Naive thymus-derived CD8-positive, alpha-beta T cell (primary cell): ENCODE data around the gene OR2H2. TPM values are rescaled to one million over a fixed set of nuclear protein-coding genes. Genes with fewer than 3 reads are reported as not detected.

Source experiments
- ATAC-seq, 2 donors: fragments of 150-1000 bp; cut with Tn5 transposase in 1 of 2; sonication (Bioruptor Pico), chemical (Tn5 transposase) in 1 of 2; 1 replicate in 1 of 2; 2 replicates in 1 of 2; pipeline ENCODE4 v1.10.0; 2021; ENCODE audit warnings: mild to moderate bottlenecking in 2 of 2, moderate library complexity in 2 of 2
- POLR2A ChIA-PET: fragments of 350-600 bp; sonication (Branson Sonifier 250); formaldehyde crosslinking; loops from one replicate; lab custom pipeline; 2021; ENCODE audit warnings: antibody characterized with exemption; lab: Charles Lee
- DNase-seq, 10 donors: peaks; one replicate each; pipeline versions ENCODE4 v3.0.0 to v3.0.0-alpha.2; 2020 to 2022
- H3K27ac Mint-ChIP-seq, 10 donors: one replicate each; pipeline ENCODE4 v1.8.0; 2020 to 2022; ENCODE audit warnings: mild to moderate bottlenecking in 10 of 10, mixed read lengths in 10 of 10, moderate library complexity in 4 of 10, inconsistent platforms in 1 of 10
- H3K27me3 Mint-ChIP-seq, 5 donors: one replicate each; pipeline ENCODE4 v1.8.0; 2021 to 2022; ENCODE audit warnings: mixed read lengths in 5 of 5
- H3K36me3 Mint-ChIP-seq, 3 donors: one replicate each; pipeline ENCODE4 v1.8.0; 2020 to 2022; ENCODE audit warnings: mixed read lengths in 3 of 3, mild to moderate bottlenecking in 2 of 3, inconsistent platforms in 1 of 3
- H3K4me1 Mint-ChIP-seq, 4 donors: one replicate each; pipeline ENCODE4 v1.8.0; 2021 to 2022; ENCODE audit warnings: mixed read lengths in 4 of 4
- H3K4me3 Mint-ChIP-seq, 10 donors: one replicate each; pipeline ENCODE4 v1.8.0; 2020 to 2022; ENCODE audit warnings: mild to moderate bottlenecking in 10 of 10, mixed read lengths in 10 of 10, moderate library complexity in 6 of 10, inconsistent platforms in 1 of 10
- H3K9me3 Mint-ChIP-seq, 9 donors: one replicate each; pipeline ENCODE4 v1.8.0; 2020 to 2022; ENCODE audit warnings: mixed read lengths in 9 of 9, mild to moderate bottlenecking in 3 of 9, inconsistent platforms in 1 of 9, moderate library complexity in 1 of 9
- polyA plus RNA-seq, 3 donors: library from polyadenylated mRNA; unstranded; fragments of 300-500 nt; fragmentation: Illumina TruSeq; gene quantifications; one replicate each; pipeline ENCODE4 v1.2.3, GENCODE V29; 2021
- total RNA-seq, 8 experiments: library from RNA in 2 of 8; stranded (reverse) in 2 of 8; gene quantifications; one replicate each; pipeline ENCODE4 v1.2.3 and lab custom pipeline; 2021 to 2026

OR2H2 gene
- total and polyA plus RNA-seq, 5 experiments from 2014 or later = not detected

DNA sequence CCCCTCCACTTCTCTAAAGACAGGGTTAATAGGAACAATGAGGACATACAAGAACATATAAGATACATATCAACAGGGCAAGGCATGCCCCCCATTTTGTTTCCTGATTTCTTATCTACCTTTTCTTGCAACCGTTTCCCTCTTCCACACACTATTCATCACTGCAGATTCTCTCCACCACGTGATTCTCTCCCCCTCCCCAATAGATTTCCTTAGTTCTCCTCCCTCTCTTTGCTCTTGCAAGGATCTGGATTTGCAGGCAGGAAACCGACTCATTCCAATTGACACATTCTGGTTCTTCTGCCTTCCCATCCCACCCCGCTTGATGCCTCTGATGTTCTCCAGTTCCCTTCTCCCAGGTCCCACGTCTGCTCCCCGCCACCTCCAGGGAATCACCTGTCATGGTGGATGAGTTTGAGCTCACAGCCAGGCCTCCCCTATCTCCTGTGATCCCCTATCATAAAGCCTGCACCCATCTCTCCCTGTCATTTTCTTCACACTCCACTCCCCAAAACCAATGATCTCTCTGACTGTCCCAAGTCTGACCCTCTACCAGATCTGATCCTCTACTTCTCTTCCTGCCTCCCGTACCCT, 40.5 kb downstream of the OR2H2 start:
- peaks cover 0 to 3% (median 0%) of the 10 kb centered on the region in 5 donors for H3K27me3 Mint-ChIP-seq
- POLR2A ChIA-PET = interaction anchor here (1.8 kb wide), 1 partner anchor 25 kb away, joined by 5 read pairs; no protein-coding TSS in a partner anchor
- H3K4me1 Mint-ChIP-seq = peaks cover 22 to 33% (median 32%) of the 10 kb centered on the region in 4 donors
- ATAC-seq (no peak), DNase-seq (no peak)
- H3K9me3 Mint-ChIP-seq = no peaks in the 10 kb centered on the region
- H3K36me3 Mint-ChIP-seq = peaks cover 0 to 8% (median 3%) of the 10 kb centered on the region in 3 donors
- H3K4me3 Mint-ChIP-seq = no peak overlapping the region
- H3K27ac Mint-ChIP-seq = peak overlapping the region in 6 of 10 donors; percentile 7 to 69 (median 50)

GRCh38 chr6:29626948-29627754, 42.2 kb downstream of the OR2H2 start:
- POLR2A ChIA-PET = interaction anchor here (0.6 to 2.9 kb wide), 3 partner anchors 22 to 818 kb away, joined by 5 to 12 read pairs (median 7); no protein-coding TSS in a partner anchor
- DNase-seq (no peak), ATAC-seq (peak in 1 of 2 donors; percentile 10)
- Mint-ChIP-seq H3K4me1 (peaks cover 35 to 48% (median 46%) of the 10 kb centered on the region in 4 donors), H3K27me3 (peaks cover 0 to 3% (median 0%) of the 10 kb centered on the region in 5 donors), H3K36me3 (no peaks in the 10 kb centered on the region), H3K4me3 (peak overlapping the region; percentile 72 to 93 (median 80)), H3K9me3 (no peaks in the 10 kb centered on the region), H3K27ac (peak overlapping the region; percentile 17 to 91 (median 63))

GRCh38 chr6:29627755-29628418, 43.0 kb downstream of the OR2H2 start:
- no peaks in the 10 kb centered on the region for H3K9me3 Mint-ChIP-seq
- peak in 9 of 10 donors; percentile 22 to 76 (median 43) for DNase-seq
- POLR2A ChIA-PET = interaction anchor here (2.9 kb wide), 1 partner anchor 22 kb away, joined by 12 read pairs; no protein-coding TSS in a partner anchor
- ATAC-seq = peak; percentile 11 to 12
- no peaks in the 10 kb centered on the region for H3K36me3 Mint-ChIP-seq
- H3K27ac Mint-ChIP-seq = peak overlapping the region in 8 of 10 donors; percentile 38 to 87 (median 63)
- H3K27me3 Mint-ChIP-seq = peaks cover 0 to 3% (median 0%) of the 10 kb centered on the region in 5 donors
- peak overlapping the region; percentile 84 to 95 (median 91) for H3K4me3 Mint-ChIP-seq
- H3K4me1 Mint-ChIP-seq = peaks cover 37 to 49% (median 46%) of the 10 kb centered on the region in 4 donors

GRCh38 chr6:29628419-29629281, 43.7 kb downstream of the OR2H2 start:
- ATAC-seq = peak; percentile 49 to 56
- H3K9me3 Mint-ChIP-seq = no peaks in the 10 kb centered on the region
- no peaks in the 10 kb centered on the region for H3K36me3 Mint-ChIP-seq
- H3K27ac Mint-ChIP-seq = peak overlapping the region in 9 of 10 donors; percentile 38 to 87 (median 65)
- H3K4me1 Mint-ChIP-seq = peaks cover 44 to 54% (median 49%) of the 10 kb centered on the region in 4 donors
- peak overlapping the region; percentile 84 to 95 (median 91) for H3K4me3 Mint-ChIP-seq
- POLR2A ChIA-PET = interaction anchor here (2.9 kb wide), 1 partner anchor 21 kb away, joined by 12 read pairs; no protein-coding TSS in a partner anchor
- peak in 8 of 10 donors; percentile 36 to 75 (median 44) for DNase-seq
- H3K27me3 Mint-ChIP-seq = peaks cover 0 to 3% (median 0%) of the 10 kb centered on the region in 5 donors

- H3K27ac Mint-ChIP-seq = peak overlapping the region in 1 of 10 donors; percentile 2
- H3K9me3 Mint-ChIP-seq = no peaks in the 10 kb centered on the region
- no peak for DNase-seq
- H3K36me3 Mint-ChIP-seq = no peaks in the 10 kb centered on the region
- no peak for ATAC-seq
- peaks cover 0 to 3% (median 0%) of the 10 kb centered on the region in 5 donors for H3K27me3 Mint-ChIP-seq
- peak overlapping the region in 7 of 10 donors; percentile 84 to 95 (median 93) for H3K4me3 Mint-ChIP-seq
- peaks cover 41 to 64% (median 57%) of the 10 kb centered on the region in 4 donors for H3K4me1 Mint-ChIP-seq
- POLR2A ChIA-PET = interaction anchor here (2.9 kb wide), 1 partner anchor 20 kb away, joined by 12 read pairs; no protein-coding TSS in a partner anchor
Observed at GRCh38 chr6:29629571-29629970, 44.6 kb downstream of the OR2H2 start.

DNA sequence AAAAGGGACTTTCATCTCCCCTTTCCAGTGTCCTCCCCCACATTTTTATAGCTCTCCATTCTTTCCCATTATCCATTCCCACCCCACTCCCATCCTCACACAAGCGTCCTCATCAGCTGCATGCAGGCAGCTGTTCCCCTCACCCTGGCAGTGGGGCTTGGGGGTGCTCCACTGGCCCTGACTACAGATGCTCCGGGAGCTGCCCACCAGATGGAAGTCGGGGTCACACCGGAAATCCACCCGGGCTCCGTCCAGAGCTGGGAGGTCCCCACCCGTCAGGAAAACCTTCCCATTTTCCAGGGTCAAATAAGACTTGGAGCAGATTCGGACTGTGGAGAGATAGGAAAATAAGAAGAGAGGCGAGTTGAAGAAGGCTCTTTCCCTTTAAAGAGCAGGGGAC, 45.4 kb downstream of the OR2H2 start:
- H3K27me3 Mint-ChIP-seq = peaks cover 0 to 3% (median 0%) of the 10 kb centered on the region in 5 donors
- no peaks in the 10 kb centered on the region for H3K36me3 Mint-ChIP-seq
- POLR2A ChIA-PET = no interaction called here
- ATAC-seq (no peak), DNase-seq (no peak)
- H3K27ac Mint-ChIP-seq = no peak overlapping the region
- peak overlapping the region in 4 of 10 donors; percentile 47 to 85 (median 69) for H3K4me3 Mint-ChIP-seq
- peaks cover 36 to 66% (median 57%) of the 10 kb centered on the region in 4 donors for H3K4me1 Mint-ChIP-seq
- H3K9me3 Mint-ChIP-seq = no peaks in the 10 kb centered on the region

GRCh38 chr6:29631209-29631810, 46.4 kb downstream of the OR2H2 start:
- Mint-ChIP-seq H3K27me3 (peaks cover 0 to 3% (median 0%) of the 10 kb centered on the region in 5 donors), H3K9me3 (no peaks in the 10 kb centered on the region), H3K36me3 (no peaks in the 10 kb centered on the region), H3K27ac (peak overlapping the region in 6 of 10 donors; percentile 2 to 83 (median 69)), H3K4me1 (peaks cover 32 to 72% (median 55%) of the 10 kb centered on the region in 4 donors), H3K4me3 (peak overlapping the region; percentile 81 to 94 (median 90))
- no peak for ATAC-seq
- POLR2A ChIA-PET = interaction anchor here (0.7 to 0.9 kb wide), 3 partner anchors 19 to 20 kb away, joined by 3 read pairs; no protein-coding TSS in a partner anchor
- no peak for DNase-seq

- Mint-ChIP-seq H3K36me3 (no peaks in the 10 kb centered on the region), H3K9me3 (no peaks in the 10 kb centered on the region), H3K4me1 (peaks cover 28 to 66% (median 52%) of the 10 kb centered on the region in 4 donors), H3K27me3 (peaks cover 0 to 3% (median 0%) of the 10 kb centered on the region in 5 donors), H3K27ac (peak overlapping the region; percentile 32 to 92 (median 78)), H3K4me3 (peak overlapping the region; percentile 81 to 94 (median 90))
- POLR2A ChIA-PET = interaction anchor here (0.7 to 2.3 kb wide), 5 partner anchors 10 to 21 kb away, joined by 3 to 15 read pairs (median 3); no protein-coding TSS in a partner anchor
- DNase-seq (peak; percentile 44 to 85 (median 57)), ATAC-seq (peak; percentile 57 to 61)
Observed at GRCh38 chr6:29631860-29632731, 47.2 kb downstream of the OR2H2 start.

- Mint-ChIP-seq H3K9me3 (no peaks in the 10 kb centered on the region), H3K27me3 (peaks cover 0 to 3% (median 0%) of the 10 kb centered on the region in 5 donors), H3K4me1 (peaks cover 29 to 65% (median 52%) of the 10 kb centered on the region in 4 donors), H3K27ac (peak within 1 kb of the TSS; percentile 32 to 94 (median 87)), H3K36me3 (no peaks in the 10 kb centered on the region), H3K4me3 (peak within 1 kb of the TSS; percentile 82 to 95 (median 90))
- peak; percentile 73 to 77 for ATAC-seq
- POLR2A ChIA-PET = interaction anchor here (0.6 to 2.3 kb wide), 5 partner anchors 9 to 1140 kb away, joined by 3 to 15 read pairs (median 5); no protein-coding TSS in a partner anchor
- DNase-seq = peak; percentile 41 to 76 (median 63)
Observed at GRCh38 chr6:29632789-29633533, 48.0 kb downstream of the OR2H2 start, which contains the start of gene GABBR1. Gene GABBR1, minus strand, starts transcription at chr6:29633183. Its CDS starts 798 bp downstream, at chr6:29632385.
